GM19468 (cell line): ENCODE results near the gene GPRC5A.
A peak's percentile ranks its signal among the peaks of the same experiment; 100 is the strongest.

Source experiments
- ATAC-seq: cut with Tn5 transposase; IDR thresholded peaks from one replicate; pipeline ENCODE4 v1.9.1; 2021; ENCODE audit warnings: mild to moderate bottlenecking, moderate library complexity, moderate number of reproducible peaks; ENCODE audit not compliant: unreplicated experiment; ENCODE audit errors: extremely low read depth

Gene GPRC5A

DNA sequence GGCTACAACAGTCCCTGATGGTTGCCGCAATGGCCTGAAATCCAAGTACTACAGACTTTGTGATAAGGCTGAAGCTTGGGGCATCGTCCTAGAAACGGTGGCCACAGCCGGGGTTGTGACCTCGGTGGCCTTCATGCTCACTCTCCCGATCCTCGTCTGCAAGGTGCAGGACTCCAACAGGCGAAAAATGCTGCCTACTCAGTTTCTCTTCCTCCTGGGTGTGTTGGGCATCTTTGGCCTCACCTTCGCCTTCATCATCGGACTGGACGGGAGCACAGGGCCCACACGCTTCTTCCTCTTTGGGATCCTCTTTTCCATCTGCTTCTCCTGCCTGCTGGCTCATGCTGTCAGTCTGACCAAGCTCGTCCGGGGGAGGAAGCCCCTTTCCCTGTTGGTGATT lies 16.9 kb downstream of the GPRC5A start:
- ATAC-seq = no peak

GRCh38 chr12:12908711-12909110 lies 17.3 kb downstream of the GPRC5A start:
- no peak for ATAC-seq

GRCh38 chr12:12909228-12909994 lies 18.0 kb downstream of the GPRC5A start:
- ATAC-seq = no peak

DNA sequence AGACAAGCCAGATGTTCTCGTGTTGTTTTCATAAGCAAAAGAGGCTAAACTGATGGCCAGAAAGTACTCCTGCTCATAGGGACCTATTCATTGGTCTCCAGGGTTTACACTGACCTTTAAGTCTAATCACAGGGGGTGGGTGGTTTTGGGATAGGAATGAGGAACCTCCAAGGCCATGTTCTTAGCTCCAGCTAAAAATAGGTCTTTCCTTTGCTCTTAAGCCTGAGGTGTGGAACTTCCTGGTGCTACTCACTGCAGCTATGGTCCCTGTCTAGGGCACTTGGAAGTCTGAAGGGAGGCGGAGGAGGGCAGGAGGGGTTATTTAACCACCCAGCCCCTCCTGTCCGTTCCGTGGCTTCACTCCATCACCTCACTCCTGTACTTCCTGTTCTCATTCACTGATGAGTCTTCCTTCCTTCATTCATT lies 18.6 kb downstream of the GPRC5A start:
- no peak for ATAC-seq

DNA sequence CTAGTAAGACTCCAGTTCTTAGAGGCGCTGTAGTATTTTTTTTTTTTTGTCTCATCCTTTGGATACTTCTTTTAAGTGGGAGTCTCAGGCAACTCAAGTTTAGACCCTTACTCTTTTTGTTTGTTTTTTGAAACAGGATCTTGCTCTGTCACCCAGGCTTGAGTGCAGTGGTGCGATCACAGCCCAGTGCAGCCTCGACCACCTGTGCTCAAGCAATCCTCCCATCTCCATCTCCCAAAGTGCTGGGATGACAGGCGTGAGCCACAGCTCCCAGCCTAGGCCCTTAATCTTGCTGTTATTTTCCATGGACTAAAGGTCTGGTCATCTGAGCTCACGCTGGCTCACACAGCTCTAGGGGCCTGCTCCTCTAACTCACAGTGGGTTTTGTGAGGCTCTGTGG lies 21.3 kb downstream of the GPRC5A start:
- ATAC-seq = no peak

- ATAC-seq = no peak
Measured at GRCh38 chr12:12915656-12916055, 24.3 kb downstream of the GPRC5A start.

GRCh38 chr12:12916135-12916944 lies 25.0 kb downstream of the GPRC5A start:
- peak; percentile 63 for ATAC-seq

DNA sequence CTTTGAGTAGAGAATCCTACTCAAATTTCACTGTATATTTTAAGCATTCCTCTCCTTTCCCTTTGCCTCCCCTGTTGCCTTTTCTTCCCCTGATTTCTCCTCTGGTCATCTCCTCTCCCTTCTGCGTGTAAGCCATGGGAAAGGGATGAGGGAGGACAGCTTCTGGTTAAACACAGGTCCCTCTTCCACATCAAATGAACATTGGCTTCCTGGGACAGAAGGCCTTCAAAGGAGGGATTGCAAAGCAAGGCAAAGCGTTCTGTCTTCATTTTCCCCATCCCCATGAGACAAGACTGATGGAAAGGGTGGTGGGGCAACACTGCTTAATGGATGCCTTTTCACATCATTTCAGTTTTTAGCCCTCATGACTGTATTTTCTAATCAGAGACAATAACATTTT lies 26.2 kb downstream of the GPRC5A start:
- ATAC-seq = no peak

DNA sequence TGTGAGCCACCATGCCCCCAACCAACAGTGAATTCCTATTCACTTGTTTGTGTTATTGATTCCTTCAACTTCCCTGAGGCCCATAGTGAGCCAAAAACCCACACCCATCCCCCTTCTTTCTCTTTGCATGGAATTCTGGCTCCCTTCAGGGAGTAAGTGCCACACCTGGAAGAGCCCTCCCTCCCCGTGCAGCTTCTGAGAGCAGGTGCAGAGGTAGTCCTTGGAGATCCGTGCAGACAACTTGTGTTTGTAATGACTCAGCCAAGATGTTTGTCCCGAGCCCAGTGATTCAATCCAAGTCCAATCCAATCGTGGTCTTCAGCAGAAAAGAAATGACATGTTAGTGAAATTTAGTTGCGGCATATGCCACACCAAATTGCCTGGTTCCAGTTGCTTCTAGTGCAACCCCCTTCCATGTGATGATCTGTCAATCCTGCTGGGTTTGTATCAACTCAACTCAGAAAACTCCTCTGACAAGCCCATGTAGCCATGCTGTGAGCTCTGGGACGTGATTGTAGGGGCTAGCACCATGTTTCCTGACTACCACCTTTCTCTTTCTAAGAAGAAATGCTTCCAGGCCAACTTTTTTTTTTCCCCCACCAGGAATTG lies 27.5 kb downstream of the GPRC5A start:
- no peak for ATAC-seq

DNA sequence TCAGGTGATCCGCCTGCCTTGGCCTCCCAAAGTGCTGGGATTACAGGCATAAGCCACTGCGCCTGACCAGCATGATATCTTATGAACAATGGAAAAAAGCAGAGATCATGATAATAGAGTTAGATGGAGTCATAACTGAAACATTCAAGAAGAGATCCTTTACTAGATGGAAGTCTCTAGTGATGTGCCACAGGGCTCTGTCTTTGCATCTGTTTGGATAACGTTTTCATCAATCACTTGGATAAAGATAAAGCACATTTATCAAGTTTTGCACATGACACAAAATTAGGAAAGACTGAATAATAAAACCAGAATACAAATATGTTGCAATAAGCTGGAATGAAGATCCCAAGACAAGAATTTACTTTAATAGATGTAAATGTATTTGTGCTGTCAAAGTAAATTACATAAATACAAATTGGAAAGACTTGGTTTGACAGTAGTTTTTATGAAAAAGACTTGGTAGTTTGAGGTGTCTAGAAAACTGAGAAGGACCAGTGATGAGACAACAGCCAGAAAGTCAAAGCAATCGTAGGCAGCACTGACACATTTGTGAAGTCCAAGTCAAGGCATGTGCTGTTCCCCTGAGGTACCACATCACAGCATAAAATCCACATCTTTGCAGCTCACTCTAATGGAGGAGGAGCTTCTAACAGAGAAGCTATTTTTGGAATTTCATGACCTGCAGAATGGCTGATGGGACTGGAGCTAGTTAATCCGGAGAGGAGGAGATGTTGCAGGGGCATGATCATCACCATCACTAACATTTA lies 28.5 kb downstream of the GPRC5A start:
- ATAC-seq = no peak

DNA sequence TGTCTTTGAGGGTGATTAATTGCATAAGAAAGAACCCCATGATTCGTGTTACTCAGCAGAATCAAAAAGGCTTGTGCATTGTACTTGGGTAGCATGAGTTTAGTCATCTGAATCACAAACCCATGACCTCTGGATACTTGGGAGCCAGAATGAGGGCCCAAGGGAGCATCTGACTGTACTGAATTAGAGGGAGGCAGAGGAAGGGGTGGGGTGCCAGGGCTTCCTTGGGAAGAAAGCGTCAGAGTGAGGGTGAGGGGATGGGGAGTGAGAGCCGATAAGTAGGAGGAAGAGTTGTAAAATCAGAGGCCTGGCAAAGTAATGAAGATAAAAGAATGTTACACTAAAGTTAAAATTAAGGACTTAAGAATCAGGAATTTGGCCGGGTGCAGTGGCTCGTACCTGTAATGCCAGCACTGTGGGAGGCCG lies 30.8 kb downstream of the GPRC5A start:
- no peak for ATAC-seq

GRCh38 chr12:12922978-12923377 lies 31.6 kb downstream of the GPRC5A start:
- no peak for ATAC-seq

- ATAC-seq = no peak
Measured at GRCh38 chr12:12924169-12924568, 32.8 kb downstream of the GPRC5A start.

DNA sequence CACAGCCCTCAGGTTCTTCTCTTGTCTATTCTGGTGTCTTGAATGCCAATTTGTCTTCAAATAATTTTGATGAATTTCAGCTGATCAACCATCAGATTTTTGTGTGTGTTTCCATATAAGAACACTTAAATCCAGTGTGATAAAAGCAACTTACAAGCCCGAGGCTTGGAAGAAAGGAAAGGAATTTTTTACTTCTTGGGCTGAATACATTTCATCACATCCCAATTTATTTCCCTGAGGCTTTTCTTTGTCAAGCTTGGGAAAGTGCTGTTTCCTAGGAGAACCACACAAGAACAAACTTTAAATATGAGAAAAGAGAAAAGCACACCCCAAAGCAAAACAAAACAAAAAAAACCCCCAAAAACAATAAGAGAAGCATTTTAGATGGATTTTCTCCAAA lies 34.0 kb downstream of the GPRC5A start:
- ATAC-seq = no peak

DNA sequence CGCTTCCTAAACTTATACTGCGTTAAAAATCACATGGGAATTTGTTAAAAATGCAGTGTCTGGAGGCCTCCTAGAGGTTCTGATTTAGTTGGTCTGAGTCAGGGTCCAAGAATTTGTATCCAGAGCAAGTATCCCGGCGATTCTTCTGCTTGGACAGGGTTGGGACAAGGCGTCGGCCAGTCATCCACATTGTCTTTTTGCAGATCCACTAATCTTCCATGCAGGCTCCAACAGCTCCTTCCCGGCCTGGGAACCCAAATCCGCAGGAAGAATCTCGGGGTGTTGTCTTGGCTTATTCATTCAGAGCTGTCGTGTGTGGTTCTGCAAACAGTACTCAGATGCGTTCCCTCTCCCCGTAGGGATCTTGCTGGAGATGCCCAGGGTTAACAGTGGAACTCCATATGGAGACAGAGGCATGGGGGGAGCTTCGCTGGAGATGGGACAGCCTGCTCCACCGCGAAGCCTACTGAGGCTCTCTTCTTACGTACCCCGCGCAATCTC lies 35.3 kb downstream of the GPRC5A start:
- no peak for ATAC-seq

- ATAC-seq = no peak
Measured at GRCh38 chr12:12927211-12928079, 36.1 kb downstream of the GPRC5A start.

DNA sequence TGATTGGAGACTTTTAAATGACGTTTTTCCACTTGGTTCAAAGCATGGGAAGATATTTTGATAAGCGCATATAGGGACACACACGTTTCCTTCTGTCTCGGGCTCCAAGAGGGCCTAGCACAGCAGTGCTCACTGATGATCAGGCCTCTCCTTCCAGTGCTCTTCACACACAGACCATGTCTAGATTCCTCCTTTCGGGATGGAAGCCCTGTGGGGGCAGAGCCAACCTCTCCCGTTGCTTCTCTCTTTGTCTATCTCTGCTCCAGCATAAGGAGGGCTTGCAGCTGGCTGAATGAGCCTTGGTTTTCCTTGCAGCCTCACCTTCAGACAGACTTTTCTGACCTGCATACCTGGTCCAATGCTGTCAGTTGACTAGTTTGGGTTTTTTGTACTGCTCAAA lies 38.3 kb downstream of the GPRC5A start:
- ATAC-seq = no peak

- no peak for ATAC-seq
Measured at GRCh38 chr12:12930633-12931219, 39.4 kb downstream of the GPRC5A start.

DNA sequence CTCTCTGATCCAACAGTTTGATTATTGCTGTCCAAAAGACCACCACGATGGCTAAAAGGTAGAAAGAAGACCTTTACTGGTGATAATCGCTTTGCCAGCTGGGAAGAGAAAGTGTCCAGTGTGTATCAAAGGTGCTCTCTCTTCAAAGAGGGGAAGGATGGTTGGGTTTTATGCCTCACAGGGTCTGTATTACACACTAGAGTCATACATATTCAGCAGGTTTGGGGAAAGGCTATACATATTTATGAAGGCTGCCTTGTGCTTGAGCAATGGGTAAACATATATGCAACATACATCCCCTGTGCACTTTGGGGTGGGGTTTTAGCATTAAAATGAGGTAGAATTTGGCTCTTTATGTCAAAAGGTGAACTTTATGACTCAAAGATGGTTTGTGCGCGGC lies 42.4 kb downstream of the GPRC5A start:
- ATAC-seq = no peak
